Hepatocyte (in vitro differentiated cells): ENCODE measurements around the gene USP30. TPM values are rescaled to one million over a fixed set of nuclear protein-coding genes. Genes with fewer than 3 reads are reported as not detected.

Source experiments
- DNase-seq: peaks from one replicate; pipeline ENCODE4 v3.0.0-alpha.2; 2016; ENCODE audit warnings: low spot score
- H2AFZ ChIP-seq: fragments of 200-600 bp; sonication (generic); 2 replicates; pipeline ENCODE4 v1.6.0; 2016; ENCODE audit warnings: antibody characterized with exemption, mild to moderate bottlenecking
- H3K27ac ChIP-seq: fragments of 200-600 bp; sonication (generic); 2 replicates; pipeline ENCODE4 v1.5.1; 2016; ENCODE audit warnings: mild to moderate bottlenecking
- H3K27me3 ChIP-seq: fragments of 200-600 bp; sonication (generic); 2 replicates; pipeline ENCODE4 v1.6.1; 2016
- H3K36me3 ChIP-seq: fragments of 200-600 bp; sonication (generic); replicated peaks from 2 replicates; pipeline ENCODE4 v1.5.1; 2016; ENCODE audit warnings: low read depth; ENCODE audit not compliant: insufficient read depth
- H3K4me1 ChIP-seq: fragments of 200-600 bp; sonication (generic); 2 replicates; pipeline ENCODE4 v1.5.1; 2016; ENCODE audit warnings: mild to moderate bottlenecking, moderate library complexity; ENCODE audit not compliant: insufficient read depth
- H3K4me2 ChIP-seq: fragments of 200-600 bp; sonication (generic); 2 replicates; pipeline ENCODE4 v1.6.0; 2016
- H3K4me3 ChIP-seq: fragments of 200-600 bp; sonication (generic); 2 replicates; pipeline ENCODE4 v1.5.1; 2016; ENCODE audit warnings: mild to moderate bottlenecking
- H3K79me2 ChIP-seq: fragments of 200-600 bp; sonication (generic); 2 replicates; pipeline ENCODE4 v1.6.0; 2017; ENCODE audit warnings: mild to moderate bottlenecking
- H3K9me2 ChIP-seq: fragments of 200-600 bp; sonication (generic); replicated peaks from 2 replicates; pipeline ENCODE4 v1.6.0; 2017; ENCODE audit warnings: mild to moderate bottlenecking; ENCODE audit not compliant: insufficient read depth
- H3K9me3 ChIP-seq: fragments of 200-600 bp; sonication (generic); 2 replicates; pipeline ENCODE4 v1.5.1; 2016; ENCODE audit warnings: low read depth, mild to moderate bottlenecking
- H4K20me1 ChIP-seq: fragments of 200-600 bp; sonication (generic); 2 replicates; pipeline ENCODE4 v1.6.0; 2016; ENCODE audit warnings: mild to moderate bottlenecking; ENCODE audit not compliant: insufficient read depth, poor library complexity, severe bottlenecking
- EZH2 ChIP-seq: fragments of 200-600 bp; sonication (generic); IDR thresholded peaks from 2 replicates; pipeline ENCODE4 v1.6.1; 2016; ENCODE audit warnings: antibody characterized with exemption, mild to moderate bottlenecking, borderline replicate concordance
- EZH2phosphoT487 ChIP-seq: fragments of 200-600 bp; sonication (generic); IDR thresholded peaks from one replicate; pipeline ENCODE4 v1.6.1; 2018; ENCODE audit warnings: antibody characterized with exemption, mild to moderate bottlenecking, low read depth, moderate library complexity; ENCODE audit not compliant: unreplicated experiment, severe bottlenecking
- WGBS: methylation state at CpG from one replicate; pipeline ENCODE4 v1.1.6; 2016; ENCODE audit warnings: low lambda C conversion rate; ENCODE audit errors: missing lambda C conversion rate; 5-methylcytosine and 5-hydroxymethylcytosine counted together
- polyA plus RNA-seq: library from polyadenylated mRNA; unstranded; fragments of >200 nt; fragmentation: Nextera tagmentation; extraction: Ambion mirVana; gene quantifications from 2 replicates; pipeline ENCODE4 v1.2.1, GENCODE V29; 2016
- total RNA-seq: library from RNA; depleted of rRNA; stranded (reverse); fragments of >200 nt; gene quantifications from 2 replicates; pipeline ENCODE4 v1.2.3, GENCODE V29; 2014
- TF ChIP-seq, protein P1 (sequence below): fragments of 200-600 bp; sonication (generic); IDR thresholded peaks from 2 replicates; pipeline ENCODE4 v1.5.1; 2016; ENCODE audit warnings: antibody characterized with exemption, mild to moderate bottlenecking; ENCODE audit not compliant: poor library complexity

Gene USP30
- total and polyA plus RNA-seq, 2 experiments from 2014 or later: 12.5 to 13.8 TPM

- no peaks in the 10 kb centered on the region for H3K36me3 ChIP-seq
- no peak overlapping the region for H3K27ac ChIP-seq
- no peak overlapping the region for H3K4me2 ChIP-seq
- no peaks in the 10 kb centered on the region for H3K4me1 ChIP-seq
- H3K4me3 ChIP-seq: no peak overlapping the region
- 88% methylated on average over 13 of the region's 13 CpGs for WGBS
- H3K79me2 ChIP-seq: no peaks in the 10 kb centered on the region
- no peak overlapping the region for H2AFZ ChIP-seq
- H3K9me2 ChIP-seq: no peaks in the 10 kb centered on the region
- DNase-seq: no peak
- H3K27me3 ChIP-seq: no peaks in the 10 kb centered on the region
- H3K9me3 ChIP-seq: no peaks in the 10 kb centered on the region
- TF ChIP-seq EZH2phosphoT487 (no peak), EZH2 (no peak)
- TF ChIP-seq, protein P1, sequence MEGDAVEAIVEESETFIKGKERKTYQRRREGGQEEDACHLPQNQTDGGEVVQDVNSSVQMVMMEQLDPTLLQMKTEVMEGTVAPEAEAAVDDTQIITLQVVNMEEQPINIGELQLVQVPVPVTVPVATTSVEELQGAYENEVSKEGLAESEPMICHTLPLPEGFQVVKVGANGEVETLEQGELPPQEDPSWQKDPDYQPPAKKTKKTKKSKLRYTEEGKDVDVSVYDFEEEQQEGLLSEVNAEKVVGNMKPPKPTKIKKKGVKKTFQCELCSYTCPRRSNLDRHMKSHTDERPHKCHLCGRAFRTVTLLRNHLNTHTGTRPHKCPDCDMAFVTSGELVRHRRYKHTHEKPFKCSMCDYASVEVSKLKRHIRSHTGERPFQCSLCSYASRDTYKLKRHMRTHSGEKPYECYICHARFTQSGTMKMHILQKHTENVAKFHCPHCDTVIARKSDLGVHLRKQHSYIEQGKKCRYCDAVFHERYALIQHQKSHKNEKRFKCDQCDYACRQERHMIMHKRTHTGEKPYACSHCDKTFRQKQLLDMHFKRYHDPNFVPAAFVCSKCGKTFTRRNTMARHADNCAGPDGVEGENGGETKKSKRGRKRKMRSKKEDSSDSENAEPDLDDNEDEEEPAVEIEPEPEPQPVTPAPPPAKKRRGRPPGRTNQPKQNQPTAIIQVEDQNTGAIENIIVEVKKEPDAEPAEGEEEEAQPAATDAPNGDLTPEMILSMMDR: no peak
- H4K20me1 ChIP-seq: no peaks in the 10 kb centered on the region
These were observed 75.3 kb downstream of the USP30 start for GRCh38 chr12:109127533-109128242.

DNA sequence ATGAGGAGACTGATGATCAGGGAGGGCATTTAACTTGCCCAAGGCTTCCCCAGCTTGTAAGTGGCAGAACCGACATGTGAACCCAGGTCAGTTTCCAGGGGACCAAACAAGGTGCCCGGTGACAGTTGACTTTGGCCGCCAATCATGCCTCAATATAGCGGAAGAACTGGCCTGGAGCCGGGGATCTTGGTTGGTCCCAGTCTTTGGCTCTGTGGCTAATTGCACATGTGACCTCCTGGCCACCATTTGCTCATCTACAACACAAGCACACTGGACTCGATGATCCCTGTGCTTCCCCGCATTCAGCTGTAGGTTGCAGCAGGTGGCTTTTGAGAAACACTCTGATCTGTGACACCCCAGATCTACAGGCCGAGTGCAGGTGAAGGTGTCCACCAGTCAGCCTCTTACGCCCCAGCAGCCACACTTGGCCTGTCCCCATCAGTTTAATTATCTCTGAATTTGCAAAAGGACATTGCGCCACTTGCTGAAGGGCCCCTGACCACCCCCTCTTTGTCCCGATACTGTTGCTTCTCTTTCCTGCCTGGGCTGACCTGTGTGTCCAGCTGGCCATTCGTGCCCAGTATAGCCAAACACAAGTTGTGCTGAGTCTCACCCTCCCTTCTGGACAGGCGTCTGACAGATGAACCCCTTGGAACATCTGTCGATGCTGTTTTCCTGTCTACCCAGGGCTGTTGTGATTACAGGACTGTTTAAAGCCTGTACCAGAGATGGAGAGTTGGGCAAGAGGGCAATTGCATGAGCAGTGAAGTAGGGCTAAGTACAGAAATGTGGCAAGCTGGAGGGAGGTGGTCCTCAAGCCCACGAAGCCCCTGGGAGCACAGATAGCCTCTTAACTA, 78.1 kb downstream of the USP30 start:
- no peak overlapping the region for H3K4me3 ChIP-seq

GRCh38 chr12:109131154-109132050, 79.0 kb downstream of the USP30 start:
- no peak for TF ChIP-seq EZH2phosphoT487
- TF ChIP-seq, protein P1: no peak
- no peak for TF ChIP-seq EZH2
- Histone ChIP-seq H3K9me2 (no peaks in the 10 kb centered on the region), H3K36me3 (no peaks in the 10 kb centered on the region), H3K4me3 (no peak overlapping the region), H3K27me3 (no peaks in the 10 kb centered on the region), H3K79me2 (no peaks in the 10 kb centered on the region), H3K27ac (no peak overlapping the region), H4K20me1 (no peaks in the 10 kb centered on the region), H3K4me1 (no peaks in the 10 kb centered on the region), H3K4me2 (no peak overlapping the region), H2AFZ (no peak overlapping the region), H3K9me3 (no peaks in the 10 kb centered on the region)
- no peak for DNase-seq
- WGBS: 69% methylated on average over 24 of the region's 24 CpGs

More for the DNA sequence above, 78.1 kb downstream of the USP30 start:
- no peak overlapping the region for H3K4me2 ChIP-seq
- no peaks in the 10 kb centered on the region for H3K4me1 ChIP-seq
- H3K36me3 ChIP-seq: no peaks in the 10 kb centered on the region
- H2AFZ ChIP-seq: no peak overlapping the region
- DNase-seq: no peak
- no peaks in the 10 kb centered on the region for H3K27me3 ChIP-seq
- H3K9me2 ChIP-seq: no peaks in the 10 kb centered on the region
- H3K9me3 ChIP-seq: no peaks in the 10 kb centered on the region
- no peak overlapping the region for H3K27ac ChIP-seq
- H3K79me2 ChIP-seq: no peaks in the 10 kb centered on the region
- TF ChIP-seq EZH2phosphoT487: no peak
- no peak for TF ChIP-seq EZH2
- TF ChIP-seq, protein P1: no peak
- WGBS: 91% methylated on average over 15 of the region's 15 CpGs
- H4K20me1 ChIP-seq: no peaks in the 10 kb centered on the region
